ENCODE data around the gene EFCAB5.
"Not testable (repeated sequence)": the region's sequence is repeated elsewhere in the genome, so short reads cannot be mapped to it uniquely, and the experiment has no call there.

The EFCAB5 gene

DNA sequence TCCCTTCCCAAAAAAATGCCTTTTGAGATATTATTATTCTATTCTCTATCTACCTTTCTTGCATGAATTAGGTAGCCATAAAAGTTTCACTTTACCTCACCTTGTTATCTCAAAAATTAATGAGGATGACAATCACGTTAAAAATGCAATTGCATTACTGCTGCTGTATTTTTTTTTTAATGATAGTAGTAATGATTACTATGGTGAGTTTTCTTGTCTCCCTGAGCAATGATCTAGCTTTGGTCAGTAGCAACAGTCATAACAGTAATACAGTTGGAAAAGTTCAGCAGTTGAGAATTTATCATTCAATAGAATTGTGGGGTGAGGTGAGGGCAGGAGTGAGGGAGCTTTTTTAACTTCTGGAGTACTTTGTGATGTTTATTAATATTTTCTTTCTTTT lies at the start of gene EFCAB5:
Gene EFCAB5, plus strand, starts transcription at position 301 of the 400 bp plus-strand sequence. CDS start 163 bp downstream, outside the sequence.
- DNase-seq, result no peak

DNA sequence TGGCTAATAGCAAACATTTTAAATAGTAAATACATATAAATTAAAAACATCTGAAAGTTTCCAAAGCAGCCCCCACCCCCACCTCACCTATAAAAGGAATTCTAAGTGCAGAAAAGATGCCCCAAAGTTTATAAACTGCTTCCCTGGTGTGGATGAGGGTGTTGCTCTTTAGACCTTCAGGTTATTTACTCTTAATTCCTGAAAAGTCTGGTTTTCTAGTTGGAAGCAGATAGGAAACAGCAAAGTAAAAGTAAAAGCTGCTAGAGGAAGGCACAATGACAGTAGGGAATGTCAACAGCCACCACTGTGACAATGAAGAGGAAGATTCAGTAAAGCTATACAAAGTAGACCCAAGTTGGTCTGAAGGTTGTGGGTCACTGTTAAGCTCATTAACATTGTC lies 49.2 kb upstream of the EFCAB5 start:
- DNase-seq, result no peak

DNA sequence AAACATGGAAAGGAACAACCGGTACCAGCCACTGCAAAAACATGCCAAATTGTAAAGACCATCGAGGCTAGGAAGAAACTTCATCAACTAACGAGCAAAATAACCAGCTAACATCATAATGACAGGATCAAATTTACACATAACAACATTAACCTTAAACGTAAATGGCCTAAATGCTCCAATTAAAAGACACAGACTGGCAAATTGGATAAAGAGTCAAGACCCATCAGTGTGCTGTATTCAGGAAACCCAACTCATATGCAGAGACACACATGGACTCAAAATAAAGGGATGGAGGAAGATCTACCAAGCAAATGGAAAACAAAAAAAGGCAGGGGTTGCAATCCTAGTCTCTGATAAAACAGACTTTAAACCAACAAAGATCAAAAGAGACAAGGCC lies 44.3 kb upstream of the EFCAB5 start:
- not testable (repeated sequence) for DNase-seq

DNA sequence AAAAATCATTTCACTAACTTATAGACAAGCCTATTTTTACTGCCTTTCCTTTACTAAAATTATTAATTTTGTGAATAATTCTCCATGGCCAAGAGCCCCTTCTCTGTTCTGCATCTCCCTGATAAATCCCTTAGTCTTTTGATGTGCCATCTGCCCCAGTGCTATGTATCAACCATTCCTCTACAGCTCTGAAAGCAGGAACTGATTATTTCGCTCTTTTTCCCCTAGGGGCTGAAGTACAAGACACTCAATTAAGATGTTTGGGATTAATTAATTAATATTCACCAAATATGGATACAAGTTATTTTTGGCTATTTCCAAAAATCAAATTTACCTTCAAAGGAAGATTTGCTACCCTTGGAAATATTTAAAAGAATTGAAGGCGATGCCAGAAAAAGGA lies 38.0 kb upstream of the EFCAB5 start:
- DNase-seq, result no peak

DNA sequence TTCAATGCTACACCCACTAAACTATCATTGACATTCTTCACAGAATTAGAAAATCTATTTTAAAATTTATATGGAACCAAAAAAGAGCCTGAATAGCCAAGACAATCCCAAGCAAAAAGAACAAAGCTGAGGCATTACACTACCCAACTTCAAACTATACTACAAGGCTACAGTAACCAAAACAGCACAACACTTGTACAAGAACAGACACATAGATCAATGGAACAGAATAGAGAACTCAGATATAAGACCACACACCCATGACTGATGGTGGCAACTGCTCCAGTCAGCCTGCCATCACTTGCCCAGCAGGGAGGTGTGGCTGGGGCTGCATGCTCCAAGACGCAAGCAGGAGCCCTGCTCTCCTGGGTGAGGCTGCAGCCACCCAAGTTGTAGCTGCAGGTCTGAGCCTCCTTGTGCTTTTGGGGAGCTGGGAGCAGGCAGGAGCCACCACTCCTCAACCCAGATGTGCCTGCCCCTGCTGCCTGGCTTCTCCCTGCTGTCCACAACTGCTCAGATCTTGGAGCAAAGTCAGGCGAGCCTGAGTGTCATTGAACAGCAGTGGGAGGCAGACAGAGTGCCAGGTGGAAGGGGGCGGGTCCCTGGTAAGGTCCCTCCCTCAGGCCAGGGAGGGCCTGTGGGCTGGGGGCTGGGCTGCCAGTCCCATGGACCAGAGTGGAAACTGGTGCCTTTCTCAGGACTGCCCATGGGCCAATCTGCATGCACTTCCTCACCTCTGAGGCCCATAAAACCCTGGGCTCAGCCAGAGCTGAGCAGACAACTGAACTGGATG lies 36.2 kb upstream of the EFCAB5 start:
- DNase-seq, result no peak

DNA sequence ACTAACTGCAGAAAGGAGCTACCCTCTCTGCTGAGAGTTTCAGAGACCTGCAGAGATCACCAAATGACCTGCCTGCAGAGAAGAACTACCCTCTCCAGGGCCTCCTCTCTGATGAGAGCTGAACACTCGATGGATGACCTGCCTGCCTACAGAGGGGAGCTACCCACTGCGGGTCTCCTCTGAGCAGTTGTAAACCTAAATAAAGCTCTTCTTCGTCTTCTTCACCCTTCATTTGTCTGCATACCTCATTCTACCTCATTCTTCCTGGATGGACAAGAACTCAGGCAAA lies 35.6 kb upstream of the EFCAB5 start:
- DNase-seq, result no peak

DNA sequence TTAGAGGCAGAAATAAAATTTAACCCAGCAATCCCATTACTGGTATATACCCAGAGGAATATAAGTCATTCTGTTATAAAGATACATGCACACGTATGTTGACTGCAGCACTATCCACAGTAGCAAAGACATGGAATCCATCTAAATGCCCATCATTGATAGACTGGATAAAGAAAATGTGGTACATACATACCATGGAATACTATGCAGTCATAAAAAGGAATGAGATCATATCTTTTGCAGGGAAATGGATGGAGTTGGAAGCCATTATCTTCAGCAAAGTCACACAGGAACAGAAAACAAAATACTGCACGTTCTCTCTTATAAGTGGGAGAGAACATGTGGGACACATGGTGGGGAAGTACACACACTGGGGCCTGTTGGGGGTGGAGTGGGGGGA lies 34.5 kb upstream of the EFCAB5 start:
- DNase-seq, result no peak

DNA sequence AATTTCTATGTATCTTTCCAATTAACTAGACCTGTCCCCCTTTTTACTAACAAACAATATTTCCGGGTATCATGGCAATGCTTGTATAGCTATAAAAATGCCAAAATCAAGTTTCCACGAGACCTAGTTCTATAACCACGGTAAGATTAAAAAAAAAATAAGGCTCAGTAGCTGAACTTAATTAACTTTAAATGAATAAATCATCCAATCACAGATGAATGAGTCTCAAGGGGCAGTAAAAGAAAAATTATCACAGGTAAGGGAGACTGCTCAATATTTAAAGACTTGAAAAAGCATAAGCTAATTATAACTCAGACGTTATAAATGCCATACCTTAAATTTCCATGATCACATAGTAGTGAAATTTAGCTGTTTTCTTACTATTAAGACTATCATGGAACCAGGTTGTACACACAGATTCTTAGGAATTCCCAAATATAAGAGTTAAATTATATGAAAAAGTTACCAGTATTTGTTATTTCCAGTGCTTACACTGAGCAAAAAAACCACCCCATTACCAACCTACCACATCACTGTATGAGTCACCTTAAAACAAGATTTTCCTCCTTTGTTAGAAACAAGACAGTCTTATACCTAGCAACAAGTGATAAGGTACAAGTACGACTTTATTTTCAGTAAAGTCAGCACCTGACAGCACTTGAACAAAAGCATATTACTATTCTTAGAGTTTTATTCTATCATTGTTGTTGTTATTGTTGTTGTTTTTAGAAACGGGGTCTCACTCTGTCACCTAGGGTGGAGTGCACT lies 32.0 kb upstream of the EFCAB5 start:
- DNase-seq, result no peak

DNA sequence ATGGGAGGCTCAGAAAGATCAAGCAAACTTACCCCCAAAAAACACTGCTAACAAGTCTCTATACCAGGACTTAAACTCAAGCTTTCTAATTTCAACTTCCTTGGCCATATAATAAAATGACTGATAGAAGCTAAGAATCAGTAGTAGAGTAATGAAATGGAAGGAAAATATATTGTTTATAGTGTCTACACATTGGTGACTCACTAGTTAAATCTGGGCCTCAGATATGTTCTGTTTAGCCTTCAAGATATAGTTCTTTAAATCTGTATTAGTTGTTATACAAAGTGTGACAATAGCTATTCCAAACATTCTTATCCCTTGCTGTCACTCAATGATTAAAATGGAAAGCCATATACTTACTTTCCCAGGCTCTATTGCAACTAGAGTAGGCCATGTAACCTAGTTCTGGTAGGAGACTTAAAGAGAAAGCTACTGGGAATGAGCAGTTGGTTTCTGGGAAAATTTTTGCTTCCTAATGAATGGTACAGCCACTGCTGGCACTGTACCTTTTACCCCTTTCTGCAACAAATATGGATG lies 29.7 kb upstream of the EFCAB5 start:
- DNase-seq, result no peak

DNA sequence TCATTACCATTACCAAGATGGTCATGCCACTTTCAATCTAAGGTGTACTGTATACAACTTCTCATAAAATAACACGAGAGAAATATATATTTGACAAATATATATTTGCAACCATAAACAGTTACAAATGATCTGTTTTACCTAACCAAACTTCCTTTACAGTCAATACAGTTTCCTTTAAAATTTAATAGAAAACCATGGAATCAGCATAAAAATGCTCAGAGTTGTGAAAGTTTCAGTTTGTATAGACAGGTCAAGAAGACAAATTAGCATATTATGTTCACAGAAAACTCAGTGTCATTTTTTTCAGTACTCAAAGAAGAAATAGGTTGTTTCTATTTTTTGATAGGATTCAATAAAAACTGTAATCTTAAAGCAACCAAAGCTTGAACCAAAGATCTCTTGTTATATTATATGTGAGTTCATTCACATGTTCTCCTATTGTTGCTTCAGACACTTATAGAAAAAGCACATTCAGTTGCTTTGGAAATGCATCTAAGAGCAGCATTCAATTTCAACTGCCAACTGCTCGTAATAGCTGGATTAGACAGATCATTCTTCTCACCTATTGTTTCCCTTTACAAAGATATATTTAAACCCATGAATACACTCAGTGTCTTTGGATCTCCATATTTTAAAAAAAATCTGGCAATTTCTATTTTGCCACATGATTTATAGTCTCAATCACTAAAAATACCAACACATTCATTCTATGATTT lies 26.5 kb upstream of the EFCAB5 start:
- no peak for DNase-seq

DNA sequence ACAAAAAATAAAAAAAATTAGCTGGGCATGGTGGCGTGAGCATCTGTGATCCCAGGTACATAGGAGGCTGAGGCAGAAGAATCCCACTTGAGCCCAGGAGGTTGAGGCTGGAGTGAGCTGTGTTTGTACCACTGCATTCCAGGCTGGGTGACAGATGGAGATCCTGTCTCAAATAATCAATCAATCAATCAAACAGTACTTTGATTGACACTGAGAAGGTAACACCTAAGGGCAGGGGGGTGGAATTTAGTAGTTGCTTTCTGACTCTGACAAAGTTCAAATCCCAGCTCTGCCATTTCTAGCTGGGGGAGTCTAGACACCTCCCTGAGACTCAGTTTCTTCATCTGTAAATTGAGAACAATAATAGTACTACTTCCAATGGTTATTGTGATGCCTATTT lies 23.4 kb upstream of the EFCAB5 start:
- DNase-seq, result no peak

DNA sequence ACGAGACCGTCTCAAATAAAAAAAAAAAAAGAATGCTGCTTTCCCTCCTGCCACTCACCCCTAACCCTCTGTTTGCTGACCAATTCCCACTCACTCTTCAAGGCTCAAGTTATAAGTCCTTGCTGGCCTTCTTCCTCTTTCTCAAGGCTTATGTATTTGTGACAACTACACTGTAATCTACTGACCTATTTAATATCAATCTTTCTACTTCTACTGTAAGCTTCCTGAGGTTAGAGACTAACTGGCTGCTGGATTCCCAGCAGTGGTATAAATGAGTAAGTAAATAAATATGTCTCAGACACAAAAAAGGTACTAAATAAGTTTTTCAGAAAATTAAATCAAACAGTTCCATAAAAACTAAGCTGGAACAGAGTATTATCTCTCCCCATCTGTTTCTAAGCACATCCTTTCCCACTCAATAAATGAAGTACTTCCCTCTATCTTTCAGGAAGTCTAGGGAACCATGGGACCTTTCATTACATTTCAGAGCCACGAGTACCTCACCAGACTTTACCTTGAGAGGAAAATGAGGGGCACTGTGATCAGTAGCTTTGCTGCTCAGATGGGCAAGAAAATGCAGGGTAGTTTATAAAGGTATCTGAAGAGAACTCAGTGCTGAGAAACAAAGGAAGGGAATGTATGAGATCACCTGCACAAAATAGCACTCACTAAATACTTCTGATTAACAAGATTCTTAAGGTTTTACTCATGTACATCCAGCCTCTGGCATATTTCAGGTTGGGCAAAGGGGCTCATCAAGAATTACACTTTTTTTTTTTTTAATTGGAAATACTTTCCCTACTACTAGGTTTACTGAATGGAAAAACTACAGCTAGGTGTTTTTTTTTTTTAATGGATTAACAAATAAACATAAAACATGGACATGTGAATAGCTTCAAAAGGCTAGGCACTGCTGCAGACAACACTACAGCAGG lies 22.2 kb upstream of the EFCAB5 start:
- no peak for DNase-seq

DNA sequence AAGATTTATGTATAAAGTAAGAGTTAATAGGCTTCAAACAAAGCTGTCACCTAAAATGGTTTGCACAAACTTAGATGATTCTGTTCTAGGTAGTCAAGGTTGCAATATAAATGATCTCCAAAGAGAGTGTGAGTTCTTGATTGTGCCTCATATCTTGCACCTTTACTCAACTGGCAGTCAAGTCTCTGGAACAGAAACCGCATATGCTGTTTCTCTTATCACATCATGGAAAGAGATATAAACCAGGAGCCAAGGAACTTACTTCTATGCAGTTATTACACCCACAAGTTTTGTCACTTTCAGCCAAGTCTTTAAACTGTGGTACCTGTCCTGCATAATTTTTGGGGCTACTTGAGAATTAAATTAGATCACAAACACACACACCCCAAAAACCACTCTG lies 16.6 kb upstream of the EFCAB5 start:
- no peak for DNase-seq

DNA sequence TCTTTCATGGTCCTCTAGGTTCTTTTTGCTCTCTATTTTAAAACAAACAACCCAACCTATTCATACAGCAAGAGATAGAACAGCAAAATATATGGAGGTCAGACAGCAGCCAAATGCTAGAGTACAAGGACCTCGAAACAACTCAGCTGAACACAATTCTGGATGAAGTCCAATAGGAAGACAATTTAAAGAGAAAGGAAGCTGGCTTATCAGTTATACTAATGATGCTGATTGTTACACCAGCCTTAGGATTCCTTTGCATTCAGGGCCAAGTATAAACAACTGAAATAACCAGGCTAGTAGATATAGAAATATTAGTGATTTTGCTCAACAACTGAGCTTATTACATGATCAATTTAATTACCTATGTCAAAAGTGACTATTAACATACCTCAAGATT lies 13.9 kb upstream of the EFCAB5 start:
- DNase-seq, result no peak

DNA sequence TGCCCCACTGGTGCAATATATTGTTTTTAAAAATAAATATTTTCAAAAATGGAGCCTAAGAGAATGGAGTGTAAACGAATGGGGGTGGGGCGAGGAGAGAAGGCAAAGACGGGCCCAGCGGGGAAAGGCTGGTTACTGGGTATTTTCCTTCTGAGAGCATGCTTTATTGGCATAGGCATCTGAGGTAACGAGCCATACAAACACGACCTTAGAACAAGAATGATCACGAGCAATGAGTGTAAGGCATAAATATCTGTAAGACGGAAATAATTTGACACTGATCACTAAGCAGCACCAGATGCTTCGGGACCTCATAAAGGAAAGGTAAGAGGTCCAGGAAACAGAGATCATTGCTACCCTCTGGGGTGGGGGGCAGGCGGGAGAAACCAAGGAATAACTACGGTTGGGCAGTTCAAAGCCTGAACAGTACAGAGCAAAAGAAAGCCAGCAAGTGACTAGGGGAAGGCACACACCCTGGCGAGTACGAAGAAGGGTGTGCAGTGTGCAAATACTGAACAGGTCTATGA lies 12.4 kb upstream of the EFCAB5 start:
- DNase-seq, result no peak

DNA sequence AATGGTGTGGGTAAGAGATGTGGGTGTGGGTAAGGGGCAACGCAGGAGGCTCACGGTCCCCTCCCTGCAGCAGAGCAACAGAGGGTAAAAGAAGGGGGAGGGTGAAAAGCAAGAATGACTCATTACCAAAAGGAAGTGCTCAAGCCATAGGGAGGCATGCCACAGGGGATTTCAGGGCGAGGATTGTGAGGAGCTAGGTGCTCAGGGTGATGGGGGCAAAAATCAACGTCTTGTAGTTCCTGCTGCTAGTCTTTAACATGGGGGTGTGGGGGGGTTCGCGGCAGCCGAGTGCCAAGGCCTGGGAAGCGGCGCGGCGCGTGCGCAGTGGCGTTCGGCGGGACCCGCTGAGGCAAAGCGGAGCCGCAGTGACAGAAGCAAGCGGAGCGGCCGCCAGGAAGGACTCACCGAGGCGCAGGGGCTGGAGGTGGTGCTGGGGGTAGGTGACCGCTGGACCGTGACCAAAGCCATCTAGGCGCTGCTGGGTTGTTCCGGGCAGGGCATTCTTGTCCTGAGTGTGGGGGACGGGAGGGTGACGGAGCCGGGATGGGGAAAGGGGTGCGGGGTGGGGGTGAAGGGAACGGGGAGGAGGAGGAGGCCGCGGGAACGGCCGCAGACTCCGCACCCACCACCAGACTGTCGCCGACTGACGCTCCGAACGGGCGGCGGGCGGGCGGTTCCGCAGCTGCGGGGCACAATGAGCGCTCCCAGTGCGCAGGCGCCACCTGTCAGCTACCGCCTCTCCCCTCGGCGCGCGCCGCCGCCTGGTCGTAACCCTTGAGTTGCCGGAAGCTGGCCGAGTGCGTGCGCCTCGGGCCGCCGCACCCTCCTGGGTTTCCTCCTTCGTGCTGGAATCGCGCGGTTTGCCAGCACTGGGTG lies 11.7 kb upstream of the EFCAB5 start, which contains the start of gene SSH2:
Gene SSH2, minus strand, starts transcription at position 696 of the 876 bp plus-strand sequence. Its CDS starts 228 bp downstream, at position 468.
- DNase-seq, result peak; percentile 59 to 84 (median 69)

DNA sequence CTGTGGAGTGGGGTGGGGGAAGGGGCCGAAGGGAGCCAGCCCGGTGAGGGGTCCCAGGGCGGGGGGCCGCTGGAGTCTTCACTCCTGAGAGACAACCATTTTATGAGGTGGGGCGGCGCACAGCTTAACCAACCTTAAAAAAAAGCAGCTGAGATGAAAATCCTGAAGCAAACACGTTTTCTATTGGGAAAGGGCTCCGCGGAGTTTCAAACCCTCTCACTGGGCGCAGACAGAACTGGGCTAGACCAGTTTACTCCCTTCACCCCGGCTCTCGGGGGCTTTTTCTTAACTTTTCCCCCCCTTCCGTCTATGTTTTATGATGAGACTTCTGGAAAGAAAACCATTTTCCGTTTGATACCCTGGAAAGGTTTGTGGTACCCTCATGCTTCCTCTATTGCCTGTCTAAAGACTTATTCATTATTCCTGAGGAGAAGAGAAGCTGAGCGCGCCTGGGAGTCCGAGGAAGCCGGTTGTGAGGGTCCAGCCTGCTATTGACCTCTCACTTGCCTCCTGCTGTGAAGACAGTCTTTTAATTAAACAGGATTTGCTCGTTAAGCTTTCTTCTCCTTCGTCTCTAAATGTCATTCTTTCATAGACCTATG lies 10.9 kb upstream of the EFCAB5 start:
- peak in 1 of 4 experiments; percentile 29 for DNase-seq

DNA sequence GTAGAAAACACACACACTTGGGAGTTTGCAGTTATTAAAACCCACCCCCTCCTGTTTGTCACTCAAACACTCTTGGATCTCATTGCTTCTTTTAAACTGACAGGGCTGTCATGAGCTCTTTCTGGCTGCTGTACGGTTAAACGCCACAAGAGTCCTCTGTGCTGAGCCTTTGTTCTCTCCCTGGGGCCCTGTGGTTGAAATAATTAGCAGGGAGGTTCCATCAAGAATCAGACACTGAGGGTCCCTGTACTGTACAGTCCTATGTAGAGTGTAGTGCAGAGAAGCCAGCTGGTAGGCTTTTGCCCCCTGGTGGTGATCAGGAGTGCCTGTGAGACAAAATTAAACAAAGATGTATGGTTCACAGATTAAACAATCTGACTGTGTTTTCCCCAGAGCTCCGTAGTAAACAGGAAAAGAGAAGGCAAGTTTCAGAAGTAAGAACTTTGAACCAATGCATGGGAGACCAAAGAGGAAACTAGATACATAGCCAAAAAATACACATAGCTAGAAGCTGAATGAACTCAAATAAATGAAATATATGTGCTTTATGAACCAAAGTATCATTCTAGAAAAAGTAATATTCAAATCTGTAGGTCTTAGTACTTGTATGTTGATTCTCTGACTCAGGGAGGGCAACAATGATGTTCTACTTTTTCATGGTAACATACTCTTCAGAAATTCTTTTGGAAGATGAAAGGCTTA lies 10.1 kb upstream of the EFCAB5 start:
- DNase-seq, result peak; percentile 7 to 41 (median 18)

DNA sequence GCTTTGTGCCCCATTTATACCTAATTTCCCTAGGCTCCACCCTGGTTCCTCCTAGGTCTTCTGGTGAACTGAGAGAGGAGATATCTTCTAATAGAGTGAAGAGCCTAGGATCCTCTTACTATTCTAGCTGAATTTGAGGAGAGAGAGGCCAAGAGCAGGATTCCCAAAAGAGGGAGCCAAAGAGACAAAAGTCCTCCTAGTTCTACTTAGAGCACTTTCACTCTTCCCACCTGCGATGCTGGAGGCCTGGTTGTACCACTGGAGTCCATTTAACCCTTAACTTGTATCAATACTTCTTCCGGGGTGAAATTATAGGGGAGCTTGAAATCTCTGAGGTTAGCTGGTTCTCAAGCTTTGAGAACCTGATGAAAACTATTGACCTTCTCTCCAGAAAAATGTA lies 8.1 kb upstream of the EFCAB5 start:
- no peak for DNase-seq

DNA sequence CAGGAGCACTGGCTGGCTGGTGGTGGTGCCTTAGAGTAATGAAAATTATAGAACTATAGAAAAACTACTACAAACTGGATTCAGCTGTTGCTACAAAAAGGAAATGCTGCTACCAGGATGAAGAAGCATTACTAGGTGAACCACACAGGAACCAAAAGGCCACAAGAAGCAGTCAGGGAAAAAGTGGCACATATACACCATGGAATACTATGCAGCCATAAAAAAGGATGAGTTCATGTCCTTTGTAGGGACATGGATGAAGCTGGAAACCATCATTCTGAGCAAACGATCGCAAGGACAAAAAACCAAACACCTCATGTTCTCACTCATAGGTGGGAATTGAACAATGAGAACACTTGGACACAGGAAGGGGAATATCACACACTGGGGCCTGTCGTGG lies 5.5 kb upstream of the EFCAB5 start:
- not testable (repeated sequence) for DNase-seq
